Measurements from ENCODE around the gene MRPL41. TPM values are rescaled to one million over a fixed set of nuclear protein-coding genes. Genes with fewer than 3 reads are reported as not detected.

Gene MRPL41
- total and polyA plus RNA-seq, 2 experiments from 2014 or later, result 32.8 to 146 TPM

GRCh38 chr9:137506702-137507171 is 44.9 kb upstream of the MRPL41 start (continued):
- TF ChIP-seq REST (IDR thresholded peaks at IDR 0.05; ENCODE audit: unreplicated experiment) (no peak), EZH2phosphoT487 (IDR thresholded peaks at IDR 0.05; ENCODE audit: unreplicated experiment) (no peak)

GRCh38 chr9:137509198-137509597 is 42.5 kb upstream of the MRPL41 start:
- TF ChIP-seq CTCF (conservative IDR thresholded peaks at IDR 0.05; ENCODE audit: low read depth in 2 of 2), result no peak
- no peak for TF ChIP-seq ZNF462 (CRISPR knock-in tag; IDR thresholded peaks at IDR 0.05)
- no peak for TF ChIP-seq CREB1 (CRISPR knock-in tag; IDR thresholded peaks at IDR 0.05; ENCODE audit: low read depth)
- no peak for TF ChIP-seq REST (IDR thresholded peaks at IDR 0.05; ENCODE audit: unreplicated experiment)
- TF ChIP-seq JUNB (IDR thresholded peaks at IDR 0.05; ENCODE audit: unreplicated experiment), result no peak
- TF ChIP-seq ZNF331 (CRISPR knock-in tag; IDR thresholded peaks at IDR 0.05; ENCODE audit: low read depth), result no peak
- TF ChIP-seq POLR2AphosphoS5 (IDR thresholded peaks at IDR 0.05; ENCODE audit: low read depth), result no peak
- no peak for TF ChIP-seq NANOG (IDR thresholded peaks at IDR 0.05; ENCODE audit: borderline replicate concordance)
- no peak for TF ChIP-seq STAT1 (IDR thresholded peaks at IDR 0.05; ENCODE audit: unreplicated experiment)
- no peak for TF ChIP-seq EZH2phosphoT487 (IDR thresholded peaks at IDR 0.05; ENCODE audit: unreplicated experiment)

More at GRCh38 chr9:137509198-137509597, 42.5 kb upstream of the MRPL41 start:
- H3K4me2 ChIP-seq, result no peak overlapping the region
- H3K27me3 ChIP-seq (ENCODE audit: insufficient read depth), result no peaks in the 10 kb centered on the region
- H3K4me1 Mint-ChIP-seq, result peaks cover 2% of the 10 kb centered on the region; the same call in 1 of the 3 replicates
- no peak overlapping the region for H3K27ac ChIP-seq (ENCODE audit: low read depth)
- no peak overlapping the region for H3K4me3 Mint-ChIP-seq
- no peaks in the 10 kb centered on the region for H3K79me2 ChIP-seq (replicated peaks; ENCODE audit: insufficient read depth)
- no peaks in the 10 kb centered on the region for H3K36me3 ChIP-seq (ENCODE audit: insufficient read depth)
- ATAC-seq, result no peak
- no peaks in the 10 kb centered on the region for H3K4me1 ChIP-seq (ENCODE audit: insufficient read depth)
- no peaks in the 10 kb centered on the region for H3F3A ChIP-seq (replicated peaks; ENCODE audit: low read depth)
- H3K9me3 Mint-ChIP-seq, result peaks cover 66% of the 10 kb centered on the region
- no peak overlapping the region for H2AFZ ChIP-seq
- H3K9me2 ChIP-seq (ENCODE audit: insufficient read depth), result no peaks in the 10 kb centered on the region
- H3K27ac Mint-ChIP-seq, result no peak overlapping the region
- no peak overlapping the region for H3K4me3 ChIP-seq
- no peak for DNase-seq (ENCODE audit: low spot score)
- H3K36me3 Mint-ChIP-seq (ENCODE audit: low read depth), result peaks cover 11% of the 10 kb centered on the region; the same call in 2 of the 3 replicates
- H4K20me1 ChIP-seq (replicated peaks; ENCODE audit: insufficient read depth), result no peaks in the 10 kb centered on the region
- H3K27me3 Mint-ChIP-seq (ENCODE audit: insufficient read depth, low read depth, poor library complexity), result peaks cover 19% of the 10 kb centered on the region
